Astrocyte (in vitro differentiated cells and primary cell): Measurements from ENCODE around the gene APOL6. TPM values are rescaled to one million over a fixed set of nuclear protein-coding genes. Genes with fewer than 3 reads are reported as not detected.
"Not testable (repeated sequence)": the region's sequence is repeated elsewhere in the genome, so short reads cannot be mapped to it uniquely, and the experiment has no call there.

Experiments
- DNase-seq: peaks from one replicate; pipeline ENCODE4 v3.0.0-alpha.2; 2010; ENCODE audit warnings: low read depth
- FAIRE-seq: peaks from 2 replicates; lab custom pipeline; 2011; peaks lifted over from hg19 to GRCh38; lab: Jason Lieb, UNC
- H2AFZ ChIP-seq: 2 replicates; pipeline ENCODE4 v1.6.0; 2012; ENCODE audit warnings: low read depth, low read length, inconsistent platforms
- H3K27ac ChIP-seq: 2 replicates; pipeline ENCODE4 v1.5.1; 2011; ENCODE audit warnings: low read depth, low read length, inconsistent platforms
- H3K27me3 ChIP-seq: 2 replicates; pipeline ENCODE4 v1.6.0; 2011; ENCODE audit warnings: low read length, inconsistent platforms; ENCODE audit not compliant: insufficient read depth
- H3K36me3 ChIP-seq: 2 replicates; pipeline ENCODE4 v1.5.1; 2011; ENCODE audit warnings: low read length, inconsistent platforms; ENCODE audit not compliant: insufficient read depth
- H3K4me1 ChIP-seq: 2 replicates; pipeline ENCODE4 v1.5.1; 2011; ENCODE audit warnings: low read length, inconsistent platforms; ENCODE audit not compliant: insufficient read depth
- H3K4me2 ChIP-seq: 2 replicates; pipeline ENCODE4 v1.6.0; 2012; ENCODE audit warnings: low read length, inconsistent platforms
- H3K4me3 ChIP-seq: 2 replicates; pipeline ENCODE4 v1.5.1; 2011; ENCODE audit warnings: low read depth, mild to moderate bottlenecking, low read length, inconsistent platforms; ENCODE audit not compliant: insufficient read depth
- H3K79me2 ChIP-seq: 2 replicates; pipeline ENCODE4 v1.6.0; 2012; ENCODE audit warnings: mild to moderate bottlenecking, low read length, inconsistent platforms; ENCODE audit not compliant: insufficient read depth
- H3K9ac ChIP-seq: 2 replicates; pipeline ENCODE4 v1.6.0; 2012; ENCODE audit warnings: mild to moderate bottlenecking, low read length, inconsistent platforms
- H3K9me3 ChIP-seq: 2 replicates; pipeline ENCODE4 v1.5.1; 2012; ENCODE audit warnings: low read depth, mild to moderate bottlenecking, low read length, inconsistent platforms; ENCODE audit not compliant: insufficient read depth
- H4K20me1 ChIP-seq: 2 replicates; pipeline ENCODE4 v1.6.0; 2012; ENCODE audit warnings: low read length, inconsistent platforms; ENCODE audit not compliant: insufficient read depth
- H3K27ac Mint-ChIP-seq: one replicate; pipeline ENCODE4 v1.8.0; 2021; ENCODE audit warnings: mild to moderate bottlenecking, mixed read lengths; ENCODE audit not compliant: unreplicated experiment
- H3K27me3 Mint-ChIP-seq: one replicate; pipeline ENCODE4 v1.8.0; 2021; ENCODE audit warnings: low read depth, mixed read lengths; ENCODE audit not compliant: unreplicated experiment
- H3K36me3 Mint-ChIP-seq: one replicate; pipeline ENCODE4 v1.8.0; 2021; ENCODE audit warnings: low read depth, mixed read lengths; ENCODE audit not compliant: unreplicated experiment
- H3K4me1 Mint-ChIP-seq: one replicate; pipeline ENCODE4 v1.8.0; 2021; ENCODE audit warnings: low read depth, mixed read lengths; ENCODE audit not compliant: unreplicated experiment
- H3K4me3 Mint-ChIP-seq: one replicate; pipeline ENCODE4 v1.8.0; 2021; ENCODE audit warnings: mild to moderate bottlenecking, moderate library complexity, mixed read lengths; ENCODE audit not compliant: unreplicated experiment
- H3K9me3 Mint-ChIP-seq: one replicate; pipeline ENCODE4 v1.8.0; 2021; ENCODE audit warnings: mild to moderate bottlenecking, mixed read lengths; ENCODE audit not compliant: unreplicated experiment
- CTCF ChIP-seq: IDR thresholded peaks from 2 replicates; pipeline ENCODE4 v1.5.1; 2011; ENCODE audit warnings: low read depth, mild to moderate bottlenecking, inconsistent platforms, low read length, moderate library complexity; ENCODE audit not compliant: insufficient read depth
- EZH2 ChIP-seq: IDR thresholded peaks from 2 replicates; pipeline ENCODE4 v1.6.1; 2012; ENCODE audit warnings: mild to moderate bottlenecking, low read length, inconsistent platforms; ENCODE audit not compliant: insufficient read depth
- total RNA-seq: library from RNA; stranded (reverse); gene quantifications from 2 replicates; pipeline ENCODE4 v1.2.1, GENCODE V29; 2021

APOL6 gene
- total RNA-seq, 1 donor from 2014 or later = 5.9 TPM

GRCh38 chr22:35662914-35663313, 14.7 kb downstream of the APOL6 start:
- Histone ChIP-seq H3K27ac (no peak overlapping the region), H3K4me1 (no peaks in the 10 kb centered on the region), H3K4me3 (no peak overlapping the region), H3K79me2 (no peaks in the 10 kb centered on the region), H2AFZ (no peak overlapping the region), H3K27me3 (no peaks in the 10 kb centered on the region), H3K9me3 (peaks cover 8% of the 10 kb centered on the region), H4K20me1 (no peaks in the 10 kb centered on the region), H3K4me2 (no peak overlapping the region), H3K36me3 (no peaks in the 10 kb centered on the region), H3K9ac (no peak overlapping the region)
- peaks cover 28% of the 10 kb centered on the region for H3K9me3 Mint-ChIP-seq
- no peak for FAIRE-seq
- peaks cover 3% of the 10 kb centered on the region for H3K4me1 Mint-ChIP-seq
- no peak overlapping the region for H3K27ac Mint-ChIP-seq
- peaks cover 25% of the 10 kb centered on the region for H3K36me3 Mint-ChIP-seq
- no peak for DNase-seq
- no peak for TF ChIP-seq EZH2
- H3K4me3 Mint-ChIP-seq = no peak overlapping the region
- no peaks in the 10 kb centered on the region for H3K27me3 Mint-ChIP-seq

- no peak overlapping the region for H3K27ac Mint-ChIP-seq
- TF ChIP-seq EZH2 = no peak
- no peak for TF ChIP-seq CTCF
- FAIRE-seq = peak; percentile 52
Measured at GRCh38 chr22:35663371-35663770, 15.1 kb downstream of the APOL6 start.

GRCh38 chr22:35664955-35665587, 16.8 kb downstream of the APOL6 start:
- Histone ChIP-seq H3K9ac (no peak overlapping the region), H4K20me1 (no peaks in the 10 kb centered on the region), H3K27ac (no peak overlapping the region), H3K79me2 (no peaks in the 10 kb centered on the region), H2AFZ (no peak overlapping the region), H3K4me3 (no peak overlapping the region), H3K36me3 (no peaks in the 10 kb centered on the region), H3K27me3 (no peaks in the 10 kb centered on the region), H3K4me1 (no peaks in the 10 kb centered on the region), H3K9me3 (peaks cover 8% of the 10 kb centered on the region), H3K4me2 (no peak overlapping the region)
- FAIRE-seq (no peak), DNase-seq (no peak)
- peaks cover 3% of the 10 kb centered on the region for H3K4me1 Mint-ChIP-seq
- no peaks in the 10 kb centered on the region for H3K27me3 Mint-ChIP-seq
- H3K4me3 Mint-ChIP-seq = no peak overlapping the region
- no peak overlapping the region for H3K27ac Mint-ChIP-seq
- peaks cover 3% of the 10 kb centered on the region for H3K36me3 Mint-ChIP-seq
- peaks cover 21% of the 10 kb centered on the region for H3K9me3 Mint-ChIP-seq
- TF ChIP-seq EZH2 = no peak
- no peak for TF ChIP-seq CTCF

More at GRCh38 chr22:35663371-35663770, 15.1 kb downstream of the APOL6 start:
- Histone ChIP-seq H3K4me2 (no peak overlapping the region), H3K27me3 (no peaks in the 10 kb centered on the region), H3K9me3 (peaks cover 8% of the 10 kb centered on the region), H3K36me3 (no peaks in the 10 kb centered on the region), H3K9ac (no peak overlapping the region), H3K4me1 (no peaks in the 10 kb centered on the region), H3K27ac (no peak overlapping the region), H3K79me2 (no peaks in the 10 kb centered on the region), H4K20me1 (no peaks in the 10 kb centered on the region), H3K4me3 (no peak overlapping the region), H2AFZ (no peak overlapping the region)
- Mint-ChIP-seq H3K4me1 (peaks cover 3% of the 10 kb centered on the region), H3K27me3 (no peaks in the 10 kb centered on the region), H3K36me3 (peaks cover 20% of the 10 kb centered on the region), H3K9me3 (peaks cover 27% of the 10 kb centered on the region), H3K4me3 (no peak overlapping the region)
- DNase-seq = no peak

GRCh38 chr22:35666699-35667098, 18.5 kb downstream of the APOL6 start:
- H3K27me3 ChIP-seq, H3K9ac ChIP-seq, H3K9me3 ChIP-seq, H3K4me3 Mint-ChIP-seq, H3K4me2 ChIP-seq, FAIRE-seq, DNase-seq, H3K4me1 Mint-ChIP-seq, H3K79me2 ChIP-seq, H3K4me1 ChIP-seq, H4K20me1 ChIP-seq, H3K27me3 Mint-ChIP-seq, H3K36me3 ChIP-seq, H3K36me3 Mint-ChIP-seq, H2AFZ ChIP-seq, H3K27ac Mint-ChIP-seq, H3K4me3 ChIP-seq, H3K27ac ChIP-seq: not testable (repeated sequence)
- peaks cover 23% of the 10 kb centered on the region for H3K9me3 Mint-ChIP-seq
